ENCODE measurements around the gene NTSR1. TPM values are rescaled to one million over a fixed set of nuclear protein-coding genes. Genes with fewer than 3 reads are reported as not detected.
A peak's percentile ranks its signal among the peaks of the same experiment; 100 is the strongest.

The NTSR1 gene
- total RNA-seq, 1 experiment from 2014 or later: 15.0 TPM

DNA sequence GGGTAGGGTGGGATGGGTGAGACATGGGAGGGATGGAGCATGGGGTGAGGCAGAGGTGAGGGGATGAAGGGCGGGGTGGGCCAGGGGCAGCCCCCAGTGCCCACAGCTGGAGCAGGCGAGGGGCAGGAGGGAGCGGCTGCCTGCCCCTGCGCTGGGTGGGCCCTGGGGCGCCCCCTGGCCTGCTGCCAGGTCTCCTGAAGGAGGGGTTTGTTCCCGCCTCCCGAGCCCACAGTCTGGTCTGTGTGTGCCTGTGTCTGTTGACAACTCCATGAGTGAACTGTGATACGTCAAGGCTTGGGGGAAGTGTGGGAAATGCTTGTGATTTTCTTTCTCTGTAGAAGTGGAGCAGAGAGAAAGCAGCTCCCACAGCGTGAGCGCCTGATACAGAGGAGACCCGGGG is 76.8 kb downstream of the NTSR1 start:
- no peak for DNase-seq (ENCODE audit: low read depth)

DNA sequence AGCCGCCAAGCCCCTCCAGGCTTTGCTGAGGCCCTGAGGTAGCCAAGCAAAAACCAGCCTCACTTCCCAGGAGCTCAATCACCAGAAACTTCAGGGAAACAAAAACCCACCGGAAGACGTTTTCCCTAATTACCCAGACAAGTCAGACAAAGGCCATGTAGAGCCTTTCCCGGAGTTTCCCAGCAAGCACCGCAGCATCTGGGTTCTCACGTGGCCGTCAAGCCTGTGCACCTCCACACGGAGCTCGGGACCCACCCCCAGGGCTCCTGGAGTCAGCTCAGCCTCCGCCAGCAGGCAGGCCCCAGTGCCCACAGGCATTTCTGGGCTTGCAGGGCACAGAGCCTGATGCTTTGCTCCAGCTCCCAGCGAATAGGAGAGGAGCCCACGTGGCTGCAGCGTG is 77.5 kb downstream of the NTSR1 start:
- DNase-seq (ENCODE audit: low read depth): no peak

DNA sequence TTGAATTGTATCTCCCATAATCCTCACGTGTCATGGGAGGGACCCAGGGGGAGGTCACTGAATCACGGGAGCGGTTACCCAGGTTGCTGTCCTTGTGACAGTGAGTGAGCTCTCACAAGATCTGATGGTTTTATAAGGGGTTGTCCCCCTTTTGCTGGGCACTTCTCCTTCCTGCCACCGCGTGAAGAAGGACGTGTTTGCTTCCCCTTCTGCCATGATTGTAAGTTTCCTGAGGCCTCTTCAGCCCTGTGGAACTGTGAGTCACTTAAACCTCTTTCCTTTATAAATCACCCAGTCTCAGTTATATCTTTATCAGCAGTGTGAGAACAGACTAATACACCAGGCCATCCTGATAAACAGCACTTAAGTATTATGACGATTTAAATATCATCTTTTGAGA is 78.7 kb downstream of the NTSR1 start:
- DNase-seq (ENCODE audit: low read depth): no peak

DNA sequence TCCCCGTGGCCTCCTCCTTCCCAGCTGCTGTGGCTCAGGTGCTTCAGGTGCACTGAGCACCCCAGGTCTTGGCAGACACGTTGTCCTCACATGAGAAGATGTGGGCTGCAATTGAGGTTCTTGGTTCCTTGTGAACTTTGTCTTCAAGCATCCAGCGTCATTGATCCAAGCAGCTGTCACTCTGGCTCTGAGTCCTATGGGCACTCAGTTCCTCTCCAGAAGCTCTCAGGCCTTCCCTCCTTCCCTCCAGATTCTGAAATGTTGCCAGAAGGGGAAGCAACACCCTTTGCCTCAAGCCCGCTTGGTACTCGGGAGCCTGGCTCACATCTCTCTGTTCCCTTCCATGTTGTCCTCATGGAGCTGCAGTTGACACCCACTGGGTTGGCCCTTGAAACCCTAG is 79.2 kb downstream of the NTSR1 start:
- no peak for DNase-seq (ENCODE audit: low read depth)

- no peak for DNase-seq (ENCODE audit: low read depth)
Observed at GRCh38 chr20:62788607-62789006, 80.0 kb downstream of the NTSR1 start.

DNA sequence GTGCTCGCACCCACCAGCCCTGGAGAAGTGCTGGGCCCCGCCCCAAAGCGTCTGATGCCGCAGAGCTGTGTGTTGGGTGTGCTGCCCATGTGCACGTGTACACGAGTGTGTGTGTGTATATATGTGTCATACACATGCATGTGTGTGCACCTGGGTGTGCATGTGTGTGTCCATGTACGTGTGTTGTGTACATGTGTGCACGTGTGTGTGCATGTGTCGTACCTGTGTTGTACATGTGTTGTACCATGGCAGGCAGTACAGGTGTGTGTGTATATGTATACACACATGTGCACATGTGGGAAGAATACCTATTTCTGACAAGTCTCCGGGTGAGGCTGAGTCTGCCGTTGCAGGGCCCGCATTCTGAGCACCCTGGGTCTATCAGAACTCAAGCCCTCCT is 81.4 kb downstream of the NTSR1 start:
- no peak for DNase-seq (ENCODE audit: low read depth)

GRCh38 chr20:62791301-62792181 is 82.9 kb downstream of the NTSR1 start:
- DNase-seq (ENCODE audit: low read depth): peak; percentile 94

GRCh38 chr20:62792182-62792939 is 83.7 kb downstream of the NTSR1 start:
- DNase-seq (ENCODE audit: low read depth): peak; percentile 88

DNA sequence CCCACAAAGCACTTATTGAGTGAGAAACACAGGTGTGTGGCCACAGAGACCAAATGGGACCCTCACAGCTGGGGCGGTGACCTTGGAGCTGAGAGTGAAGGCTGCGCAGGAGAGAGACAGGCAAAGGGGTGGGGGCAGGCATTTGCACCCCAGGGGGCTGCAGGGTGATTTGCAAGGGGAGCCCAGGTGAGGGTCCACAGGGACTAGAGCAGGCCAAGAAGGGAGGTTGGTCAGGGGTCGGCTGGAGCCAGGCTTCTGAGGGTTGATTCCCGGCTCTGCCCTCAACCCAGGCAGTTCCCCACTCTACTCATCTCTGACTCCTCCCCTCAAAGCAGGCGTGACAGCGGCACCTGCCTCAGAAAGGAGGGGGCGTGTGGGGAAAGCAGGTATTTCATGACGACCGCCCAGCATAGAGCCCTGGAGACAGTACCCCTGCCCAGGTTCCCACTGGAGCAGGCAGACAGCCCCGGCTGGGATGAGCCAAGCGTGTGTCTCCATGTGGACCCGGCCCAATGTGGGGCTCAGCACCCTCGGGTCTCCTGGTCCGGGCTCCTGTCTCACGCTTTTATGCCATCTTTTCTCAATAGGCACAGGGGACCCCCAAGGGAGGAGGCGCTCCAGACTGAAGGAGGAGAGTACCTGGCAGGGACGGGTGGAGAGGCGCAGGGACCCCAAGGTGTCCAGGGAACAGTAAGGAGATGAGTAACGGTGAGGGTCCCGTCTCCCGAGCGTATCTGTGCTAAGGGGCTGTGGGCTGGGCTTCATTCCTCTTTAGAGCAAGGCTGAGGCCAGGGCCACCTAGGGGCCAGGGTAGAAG is 84.5 kb downstream of the NTSR1 start:
- no peak for DNase-seq (ENCODE audit: low read depth)

DNA sequence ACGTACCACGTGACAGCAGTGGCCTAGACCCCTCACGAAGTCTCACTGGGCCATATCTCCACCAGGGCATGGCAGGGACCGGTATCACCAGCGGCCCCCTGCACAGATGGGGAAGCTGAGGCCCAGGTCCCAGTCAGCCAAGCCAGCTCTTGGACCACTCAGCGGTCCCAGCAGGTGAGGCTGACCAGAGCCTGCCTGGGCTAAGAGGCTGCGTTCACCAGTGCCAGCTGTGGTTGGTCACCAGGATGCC is 85.0 kb downstream of the NTSR1 start:
- no peak for DNase-seq (ENCODE audit: low read depth)

- peak; percentile 97 for DNase-seq (ENCODE audit: low read depth)
Observed at GRCh38 chr20:62794007-62794724, 85.5 kb downstream of the NTSR1 start.

- peak; percentile 77 for DNase-seq (ENCODE audit: low read depth)
Observed at GRCh38 chr20:62795023-62795761, 86.6 kb downstream of the NTSR1 start.

- DNase-seq (ENCODE audit: low read depth): no peak
Observed at GRCh38 chr20:62796699-62797491, 88.3 kb downstream of the NTSR1 start.

GRCh38 chr20:62797671-62798532 is 89.3 kb downstream of the NTSR1 start:
- DNase-seq (ENCODE audit: low read depth): no peak

GRCh38 chr20:62799036-62799435 is 90.4 kb downstream of the NTSR1 start:
- no peak for DNase-seq (ENCODE audit: low read depth)

- no peak for DNase-seq (ENCODE audit: low read depth)
Observed at GRCh38 chr20:62799459-62799858, 90.8 kb downstream of the NTSR1 start.

- no peak for DNase-seq (ENCODE audit: low read depth)
Observed at GRCh38 chr20:62799873-62800272, 91.2 kb downstream of the NTSR1 start.

GRCh38 chr20:62800314-62801259 is 92.0 kb downstream of the NTSR1 start:
- DNase-seq (ENCODE audit: low read depth): no peak

Measured in RPMI7951 (cell line).